Left ventricle myocardium inferior (tissue), 1 donor: Measurements from ENCODE around the gene DAND5. TPM values are rescaled to one million over a fixed set of nuclear protein-coding genes. Genes with fewer than 3 reads are reported as not detected.

Experiments used
- DNase-seq: peaks from one replicate; pipeline ENCODE4 v3.0.0-alpha.2; 2020
- H3K27ac ChIP-seq: fragments of 200-600 bp; replicated peaks from 2 replicates; pipeline ENCODE4 v1.8.0; 2021
- H3K27me3 ChIP-seq: fragments of 200-600 bp; 2 replicates; pipeline ENCODE4 v1.8.0; 2021; ENCODE audit warnings: low read depth
- H3K36me3 ChIP-seq: fragments of 200-600 bp; 2 replicates; pipeline ENCODE4 v1.8.0; 2021
- H3K4me1 ChIP-seq: fragments of 200-600 bp; 2 replicates; pipeline ENCODE4 v1.8.0; 2021
- H3K4me3 ChIP-seq: fragments of 200-600 bp; 2 replicates; pipeline ENCODE4 v1.8.0; 2021; ENCODE audit warnings: mild to moderate bottlenecking, moderate library complexity
- H3K9me3 ChIP-seq: fragments of 200-600 bp; replicated peaks from 2 replicates; pipeline ENCODE4 v1.8.0; 2021
- CTCF ChIP-seq: fragments of 200-600 bp; IDR thresholded peaks from 2 replicates; pipeline ENCODE4 v1.8.0; 2021; ENCODE audit warnings: antibody characterized with exemption, mild to moderate bottlenecking, borderline replicate concordance
- intact Hi-C: fragments of 100-400 bp; cut with micrococcal nuclease; formaldehyde crosslinking; loops from one replicate; pipeline ENCODE4 v1.11.0; 2022
- total RNA-seq: library from RNA; stranded (reverse); fragmentation: NEBNext Ultra II Directional; extraction: Animal tissue kit (Norgen Biotek cat#: 25700); gene quantifications from one replicate; pipeline ENCODE4 v1.2.1, GENCODE V29; 2021
- donor health status: DM: no; HTN: yes; CAD: no; lungs with severe emphysema.

Gene DAND5
- total RNA-seq, 1 donor from 2014 or later, result 12.7 TPM

- Histone ChIP-seq H3K4me3 (no peak overlapping the region), H3K36me3 (no peaks in the 10 kb centered on the region), H3K27ac (peak overlapping the region; percentile 41), H3K9me3 (no peaks in the 10 kb centered on the region), H3K27me3 (no peaks in the 10 kb centered on the region), H3K4me1 (peaks cover 24% of the 10 kb centered on the region)
- intact Hi-C loops, result loop anchor here (5.0 kb wide), 1 partner anchor 108 kb away; no protein-coding TSS in a partner anchor
- TF ChIP-seq CTCF, result no peak
- no peak for DNase-seq
Measured at GRCh38 chr19:12984683-12985048, 15.3 kb downstream of the DAND5 start.

GRCh38 chr19:12985049-12985776 is 15.8 kb downstream of the DAND5 start:
- Histone ChIP-seq H3K27me3 (no peaks in the 10 kb centered on the region), H3K36me3 (no peaks in the 10 kb centered on the region), H3K9me3 (no peaks in the 10 kb centered on the region), H3K4me1 (peaks cover 24% of the 10 kb centered on the region), H3K4me3 (no peak overlapping the region), H3K27ac (peak overlapping the region; percentile 41)
- DNase-seq, result peak; percentile 67
- intact Hi-C loops, result no loop called here
- no peak for TF ChIP-seq CTCF

GRCh38 chr19:12986726-12987125 is 17.4 kb downstream of the DAND5 start:
- no peak for TF ChIP-seq CTCF
- H3K4me1 ChIP-seq, result peaks cover 24% of the 10 kb centered on the region
- no peak overlapping the region for H3K4me3 ChIP-seq
- no peaks in the 10 kb centered on the region for H3K36me3 ChIP-seq
- no peaks in the 10 kb centered on the region for H3K27me3 ChIP-seq
- DNase-seq, result no peak
- intact Hi-C loops, result no loop called here
- no peak overlapping the region for H3K27ac ChIP-seq
- no peaks in the 10 kb centered on the region for H3K9me3 ChIP-seq

GRCh38 chr19:12987190-12987589 is 17.8 kb downstream of the DAND5 start:
- no peak overlapping the region for H3K4me3 ChIP-seq
- H3K27me3 ChIP-seq, result no peaks in the 10 kb centered on the region
- H3K36me3 ChIP-seq, result no peaks in the 10 kb centered on the region
- no peak for DNase-seq
- H3K27ac ChIP-seq, result no peak overlapping the region
- no peaks in the 10 kb centered on the region for H3K9me3 ChIP-seq
- intact Hi-C loops, result no loop called here
- no peak for TF ChIP-seq CTCF
- H3K4me1 ChIP-seq, result peaks cover 24% of the 10 kb centered on the region

- no peak for DNase-seq
- H3K27me3 ChIP-seq, result no peaks in the 10 kb centered on the region
- H3K9me3 ChIP-seq, result no peaks in the 10 kb centered on the region
- no peak overlapping the region for H3K27ac ChIP-seq
- no peaks in the 10 kb centered on the region for H3K36me3 ChIP-seq
- H3K4me1 ChIP-seq, result peaks cover 23% of the 10 kb centered on the region
- no peak for TF ChIP-seq CTCF
- no peak overlapping the region for H3K4me3 ChIP-seq
- intact Hi-C loops, result no loop called here
Measured at GRCh38 chr19:12987781-12988180, 18.4 kb downstream of the DAND5 start.
